Neural cell (in vitro differentiated cells): ENCODE results near the gene POLDIP3. TPM values are rescaled to one million over a fixed set of nuclear protein-coding genes. Genes with fewer than 3 reads are reported as not detected.

ENCODE experiments used
- H2AFZ ChIP-seq: fragments of 200-600, 300-800 bp; sonication (generic), shearing (Covaris generic); 2 replicates; pipeline ENCODE4 v1.6.0; 2014; ENCODE audit warnings: low read depth, mild to moderate bottlenecking, antibody characterized with exemption, low read length, moderate library complexity
- H3F3A ChIP-seq: fragments of 200-600 bp; shearing (Covaris generic); 2 replicates; pipeline ENCODE4 v1.6.1; 2016; ENCODE audit warnings: mild to moderate bottlenecking, moderate library complexity, mixed read lengths, antibody characterized with exemption, low read length; ENCODE audit not compliant: insufficient read depth, poor library complexity, severe bottlenecking
- H3K27ac ChIP-seq: fragments of 200-600, 300-800 bp; sonication (generic), shearing (Covaris generic); 2 replicates; pipeline ENCODE4 v1.5.1; 2014; ENCODE audit warnings: mild to moderate bottlenecking, low read length, moderate library complexity
- H3K27me3 ChIP-seq: fragments of 300-800, 200-600 bp; sonication (generic), shearing (Covaris generic); 2 replicates; pipeline ENCODE4 v1.6.0; 2014; ENCODE audit warnings: mild to moderate bottlenecking, low read depth, low read length, moderate library complexity; ENCODE audit not compliant: insufficient read depth
- H3K36me3 ChIP-seq: fragments of 300-800, 200-600 bp; sonication (generic), shearing (Covaris generic); 2 replicates; pipeline ENCODE4 v1.5.1; 2014; ENCODE audit warnings: mild to moderate bottlenecking, antibody characterized with exemption, low read length, moderate library complexity; ENCODE audit not compliant: insufficient read depth
- H3K4me2 ChIP-seq: fragments of 300-800, 200-600 bp; sonication (generic), shearing (Covaris generic); 2 replicates; pipeline ENCODE4 v1.6.0; 2014; ENCODE audit warnings: mild to moderate bottlenecking, low read length
- H3K4me3 ChIP-seq: fragments of 300-800, 200-600 bp; sonication (generic), shearing (Covaris generic); 2 replicates; pipeline ENCODE4 v1.5.1; 2014; ENCODE audit warnings: mild to moderate bottlenecking, low read length, moderate library complexity
- H3K79me2 ChIP-seq: fragments of 200-600 bp; shearing (Covaris generic); replicated peaks from 2 replicates; pipeline ENCODE4 v1.6.0; 2014; ENCODE audit warnings: mild to moderate bottlenecking, low read length, moderate library complexity; ENCODE audit not compliant: insufficient read depth
- H3K9ac ChIP-seq: fragments of 300-800, 200-600 bp; sonication (generic), shearing (Covaris generic); 2 replicates; pipeline ENCODE4 v1.6.1; 2016; ENCODE audit warnings: mild to moderate bottlenecking, low read length, mixed read lengths
- H3K9me2 ChIP-seq: fragments of 200-600 bp; shearing (Covaris generic); 2 replicates; pipeline ENCODE4 v1.6.1; 2016; ENCODE audit warnings: mild to moderate bottlenecking, low read length, mixed read lengths; ENCODE audit not compliant: insufficient read depth
- H3K9me3 ChIP-seq: fragments of 200-600, 300-800 bp; sonication (generic), shearing (Covaris generic); 2 replicates; pipeline ENCODE4 v1.6.1; 2016; ENCODE audit warnings: mild to moderate bottlenecking, mixed run types, low read length, moderate library complexity, mixed read lengths
- H4K20me1 ChIP-seq: fragments of 200-600 bp; shearing (Covaris generic); 2 replicates; pipeline ENCODE4 v1.6.1; 2016; ENCODE audit warnings: mild to moderate bottlenecking, mixed run types; ENCODE audit not compliant: insufficient read depth
- CTCF ChIP-seq: fragments of 450-650 bp; IDR thresholded peaks from 2 replicates; pipeline ENCODE4 v1.5.1; 2014; ENCODE audit warnings: antibody characterized with exemption, mild to moderate bottlenecking, moderate library complexity; ENCODE audit not compliant: poor library complexity, severe bottlenecking
- EP300 ChIP-seq: fragments of 450-650 bp; conservative IDR thresholded peaks from 2 replicates; pipeline ENCODE4 v1.6.1; 2014; ENCODE audit warnings: antibody characterized with exemption, mild to moderate bottlenecking, moderate library complexity; ENCODE audit not compliant: poor library complexity, severe bottlenecking
- EZH2 ChIP-seq: fragments of 200-600, 300-800 bp; shearing (Covaris generic), sonication (generic); IDR thresholded peaks from 2 replicates; pipeline ENCODE4 v1.6.1; 2014; ENCODE audit warnings: antibody characterized with exemption, low read length, borderline replicate concordance, mild to moderate bottlenecking; ENCODE audit not compliant: insufficient read depth, poor library complexity, severe bottlenecking
- MXI1 ChIP-seq: fragments of 450-650 bp; conservative IDR thresholded peaks from 2 replicates; pipeline ENCODE4 v1.6.1; 2014; ENCODE audit warnings: antibody characterized with exemption, mild to moderate bottlenecking; ENCODE audit not compliant: poor library complexity, severe bottlenecking
- POLR2AphosphoS5 ChIP-seq: IDR thresholded peaks from 2 replicates; pipeline ENCODE4 v1.6.1; 2012
- RAD21 ChIP-seq: fragments of 450-650 bp; conservative IDR thresholded peaks from 2 replicates; pipeline ENCODE4 v1.6.1; 2014; ENCODE audit warnings: antibody characterized with exemption, mild to moderate bottlenecking, moderate library complexity
- SMC3 ChIP-seq: fragments of 450-650 bp; conservative IDR thresholded peaks from 2 replicates; pipeline ENCODE4 v1.6.1; 2014; ENCODE audit warnings: antibody characterized with exemption, mild to moderate bottlenecking, moderate library complexity; ENCODE audit not compliant: poor library complexity
- TAF1 ChIP-seq: IDR thresholded peaks from 2 replicates; pipeline ENCODE4 v1.6.1; 2012; ENCODE audit warnings: low read depth
- polyA plus RNA-seq: library from polyadenylated mRNA; depleted of rRNA; stranded (reverse); fragments of >200 nt; gene quantifications from 2 replicates; pipeline ENCODE4 v1.2.3, GENCODE V29; 2014
- TF ChIP-seq, protein P1 (sequence below): IDR thresholded peaks from 2 replicates; pipeline ENCODE4 v1.6.1; 2012; ENCODE audit warnings: borderline replicate concordance

POLDIP3 gene
- polyA plus RNA-seq, 1 donor from 2014 or later: 56.9 TPM

DNA sequence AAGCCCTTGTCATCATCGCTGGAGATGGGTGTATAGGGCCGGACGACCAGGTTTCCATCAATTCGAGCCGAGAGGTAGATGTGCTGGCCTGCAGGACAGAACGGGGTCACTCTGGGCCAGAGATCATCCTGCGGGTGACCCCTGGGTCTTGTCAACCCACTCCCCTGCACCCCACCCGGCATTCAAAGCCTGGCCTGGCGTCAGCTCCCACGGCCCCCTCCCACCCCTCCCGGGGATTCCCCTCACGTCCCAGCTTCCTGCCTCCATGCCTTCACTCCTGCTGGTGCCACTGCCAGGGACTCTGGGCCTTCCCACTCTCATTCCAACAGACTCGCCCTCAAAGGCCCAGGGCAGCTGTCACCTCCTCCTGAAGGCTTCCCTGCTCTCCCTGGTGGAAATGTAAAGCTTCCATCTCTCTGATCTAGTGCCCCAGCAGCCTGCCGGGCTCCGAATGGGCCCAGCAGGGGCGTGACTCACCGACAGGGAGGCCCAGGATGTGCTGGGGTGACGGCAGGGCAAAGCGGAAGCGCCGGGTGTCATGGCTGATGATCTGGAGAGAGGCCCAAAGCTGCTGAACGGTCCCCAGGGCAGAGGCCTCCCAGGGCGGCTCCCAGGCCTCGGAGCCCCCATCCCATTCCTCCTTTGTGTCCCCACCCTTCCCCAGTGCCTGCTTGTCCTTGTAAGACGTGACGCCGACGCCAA, 16.4 kb upstream of the POLDIP3 start:
- no peaks in the 10 kb centered on the region for H3K27me3 ChIP-seq
- H3K9ac ChIP-seq: no peak overlapping the region
- no peaks in the 10 kb centered on the region for H3K79me2 ChIP-seq
- H3K4me3 ChIP-seq: no peak overlapping the region
- H3K9me2 ChIP-seq: no peaks in the 10 kb centered on the region
- H3K4me2 ChIP-seq: no peak overlapping the region
- H4K20me1 ChIP-seq: no peaks in the 10 kb centered on the region
- H3K27ac ChIP-seq: no peak overlapping the region
- no peaks in the 10 kb centered on the region for H3F3A ChIP-seq
- TF ChIP-seq CTCF: no peak
- TF ChIP-seq POLR2AphosphoS5: no peak
- TF ChIP-seq EZH2: no peak
- no peak for TF ChIP-seq EP300
- no peaks in the 10 kb centered on the region for H3K36me3 ChIP-seq
- no peak overlapping the region for H2AFZ ChIP-seq
- H3K9me3 ChIP-seq: no peaks in the 10 kb centered on the region

- H4K20me1 ChIP-seq: no peaks in the 10 kb centered on the region
- no peak overlapping the region for H3K27ac ChIP-seq
- H3K36me3 ChIP-seq: no peaks in the 10 kb centered on the region
- no peaks in the 10 kb centered on the region for H3K9me3 ChIP-seq
- H3F3A ChIP-seq: no peaks in the 10 kb centered on the region
- no peak overlapping the region for H3K4me2 ChIP-seq
- no peak overlapping the region for H2AFZ ChIP-seq
- no peak overlapping the region for H3K9ac ChIP-seq
- no peaks in the 10 kb centered on the region for H3K9me2 ChIP-seq
- TF ChIP-seq, protein P1, sequence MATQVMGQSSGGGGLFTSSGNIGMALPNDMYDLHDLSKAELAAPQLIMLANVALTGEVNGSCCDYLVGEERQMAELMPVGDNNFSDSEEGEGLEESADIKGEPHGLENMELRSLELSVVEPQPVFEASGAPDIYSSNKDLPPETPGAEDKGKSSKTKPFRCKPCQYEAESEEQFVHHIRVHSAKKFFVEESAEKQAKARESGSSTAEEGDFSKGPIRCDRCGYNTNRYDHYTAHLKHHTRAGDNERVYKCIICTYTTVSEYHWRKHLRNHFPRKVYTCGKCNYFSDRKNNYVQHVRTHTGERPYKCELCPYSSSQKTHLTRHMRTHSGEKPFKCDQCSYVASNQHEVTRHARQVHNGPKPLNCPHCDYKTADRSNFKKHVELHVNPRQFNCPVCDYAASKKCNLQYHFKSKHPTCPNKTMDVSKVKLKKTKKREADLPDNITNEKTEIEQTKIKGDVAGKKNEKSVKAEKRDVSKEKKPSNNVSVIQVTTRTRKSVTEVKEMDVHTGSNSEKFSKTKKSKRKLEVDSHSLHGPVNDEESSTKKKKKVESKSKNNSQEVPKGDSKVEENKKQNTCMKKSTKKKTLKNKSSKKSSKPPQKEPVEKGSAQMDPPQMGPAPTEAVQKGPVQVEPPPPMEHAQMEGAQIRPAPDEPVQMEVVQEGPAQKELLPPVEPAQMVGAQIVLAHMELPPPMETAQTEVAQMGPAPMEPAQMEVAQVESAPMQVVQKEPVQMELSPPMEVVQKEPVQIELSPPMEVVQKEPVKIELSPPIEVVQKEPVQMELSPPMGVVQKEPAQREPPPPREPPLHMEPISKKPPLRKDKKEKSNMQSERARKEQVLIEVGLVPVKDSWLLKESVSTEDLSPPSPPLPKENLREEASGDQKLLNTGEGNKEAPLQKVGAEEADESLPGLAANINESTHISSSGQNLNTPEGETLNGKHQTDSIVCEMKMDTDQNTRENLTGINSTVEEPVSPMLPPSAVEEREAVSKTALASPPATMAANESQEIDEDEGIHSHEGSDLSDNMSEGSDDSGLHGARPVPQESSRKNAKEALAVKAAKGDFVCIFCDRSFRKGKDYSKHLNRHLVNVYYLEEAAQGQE: no peak
- TF ChIP-seq CTCF (no peak), SMC3 (no peak), MXI1 (no peak), RAD21 (no peak), EZH2 (no peak), POLR2AphosphoS5 (no peak), EP300 (no peak), TAF1 (no peak)
- no peaks in the 10 kb centered on the region for H3K79me2 ChIP-seq
- H3K4me3 ChIP-seq: no peak overlapping the region
- H3K27me3 ChIP-seq: no peaks in the 10 kb centered on the region
These were observed 15.5 kb upstream of the POLDIP3 start for GRCh38 chr22:42630211-42630610.
